ENCODE data around the gene MRPL14.

DNA sequence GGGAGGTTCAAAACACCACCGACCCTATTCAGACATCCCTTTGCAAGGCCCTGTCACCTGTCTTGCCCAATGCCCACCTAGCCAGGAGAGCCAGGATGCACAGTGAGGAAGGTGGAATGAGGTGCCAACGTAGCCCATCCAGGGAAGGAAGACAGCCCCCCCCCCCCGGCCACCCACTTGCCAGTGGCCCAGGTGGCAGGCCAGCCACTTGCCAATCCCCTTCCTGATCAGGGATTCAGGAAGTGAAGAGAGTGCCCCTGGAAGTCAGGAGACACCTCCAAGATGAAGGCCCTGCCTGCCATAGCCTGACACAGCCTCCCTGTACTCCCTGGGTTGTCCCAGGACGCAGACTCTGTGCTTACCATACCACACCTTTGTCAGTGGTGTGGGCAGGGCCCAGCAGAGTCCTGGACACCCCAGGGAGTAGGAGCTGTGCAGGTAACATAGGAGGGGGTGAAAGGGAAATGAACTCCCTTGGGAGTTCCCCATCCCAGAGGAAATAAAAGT is 54.7 kb downstream of the MRPL14 start:
- TF ChIP-seq JUND (IDR thresholded peaks at IDR 0.05) (no peak), GABPA (IDR thresholded peaks at IDR 0.05 in 1 of 2, conservative IDR thresholded peaks at IDR 0.05 in 1 of 2) (no peak), RAD21 (IDR thresholded peaks at IDR 0.05) (no peak)
- TF ChIP-seq, protein P1, sequence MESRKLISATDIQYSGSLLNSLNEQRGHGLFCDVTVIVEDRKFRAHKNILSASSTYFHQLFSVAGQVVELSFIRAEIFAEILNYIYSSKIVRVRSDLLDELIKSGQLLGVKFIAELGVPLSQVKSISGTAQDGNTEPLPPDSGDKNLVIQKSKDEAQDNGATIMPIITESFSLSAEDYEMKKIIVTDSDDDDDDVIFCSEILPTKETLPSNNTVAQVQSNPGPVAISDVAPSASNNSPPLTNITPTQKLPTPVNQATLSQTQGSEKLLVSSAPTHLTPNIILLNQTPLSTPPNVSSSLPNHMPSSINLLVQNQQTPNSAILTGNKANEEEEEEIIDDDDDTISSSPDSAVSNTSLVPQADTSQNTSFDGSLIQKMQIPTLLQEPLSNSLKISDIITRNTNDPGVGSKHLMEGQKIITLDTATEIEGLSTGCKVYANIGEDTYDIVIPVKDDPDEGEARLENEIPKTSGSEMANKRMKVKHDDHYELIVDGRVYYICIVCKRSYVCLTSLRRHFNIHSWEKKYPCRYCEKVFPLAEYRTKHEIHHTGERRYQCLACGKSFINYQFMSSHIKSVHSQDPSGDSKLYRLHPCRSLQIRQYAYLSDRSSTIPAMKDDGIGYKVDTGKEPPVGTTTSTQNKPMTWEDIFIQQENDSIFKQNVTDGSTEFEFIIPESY (IDR thresholded peaks at IDR 0.05), result no peak
- TF ChIP-seq, protein P2, sequence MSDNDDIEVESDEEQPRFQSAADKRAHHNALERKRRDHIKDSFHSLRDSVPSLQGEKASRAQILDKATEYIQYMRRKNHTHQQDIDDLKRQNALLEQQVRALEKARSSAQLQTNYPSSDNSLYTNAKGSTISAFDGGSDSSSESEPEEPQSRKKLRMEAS (IDR thresholded peaks at IDR 0.05), result no peak
- TF ChIP-seq, protein P3, sequence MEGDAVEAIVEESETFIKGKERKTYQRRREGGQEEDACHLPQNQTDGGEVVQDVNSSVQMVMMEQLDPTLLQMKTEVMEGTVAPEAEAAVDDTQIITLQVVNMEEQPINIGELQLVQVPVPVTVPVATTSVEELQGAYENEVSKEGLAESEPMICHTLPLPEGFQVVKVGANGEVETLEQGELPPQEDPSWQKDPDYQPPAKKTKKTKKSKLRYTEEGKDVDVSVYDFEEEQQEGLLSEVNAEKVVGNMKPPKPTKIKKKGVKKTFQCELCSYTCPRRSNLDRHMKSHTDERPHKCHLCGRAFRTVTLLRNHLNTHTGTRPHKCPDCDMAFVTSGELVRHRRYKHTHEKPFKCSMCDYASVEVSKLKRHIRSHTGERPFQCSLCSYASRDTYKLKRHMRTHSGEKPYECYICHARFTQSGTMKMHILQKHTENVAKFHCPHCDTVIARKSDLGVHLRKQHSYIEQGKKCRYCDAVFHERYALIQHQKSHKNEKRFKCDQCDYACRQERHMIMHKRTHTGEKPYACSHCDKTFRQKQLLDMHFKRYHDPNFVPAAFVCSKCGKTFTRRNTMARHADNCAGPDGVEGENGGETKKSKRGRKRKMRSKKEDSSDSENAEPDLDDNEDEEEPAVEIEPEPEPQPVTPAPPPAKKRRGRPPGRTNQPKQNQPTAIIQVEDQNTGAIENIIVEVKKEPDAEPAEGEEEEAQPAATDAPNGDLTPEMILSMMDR (IDR thresholded peaks at IDR 0.05; ENCODE audit: low read depth, low read length, missing input control), result no peak

Measured in liver (tissue), 3 donors.